Loucy (cell line): Measurements from ENCODE around the gene CNIH1.
"Not testable (repeated sequence)": the region's sequence is repeated elsewhere in the genome, so short reads cannot be mapped to it uniquely, and the experiment has no call there.

Source experiments
- EZH2phosphoT487 ChIP-seq: fragments of 200-600 bp; IDR thresholded peaks from 2 replicates; pipeline ENCODE4 v1.6.1; 2018; ENCODE audit warnings: antibody characterized with exemption, mild to moderate bottlenecking, moderate library complexity, borderline replicate concordance
- TF ChIP-seq, protein P1 (sequence below): fragments of 200-600 bp; sonication (generic); conservative IDR thresholded peaks from 2 replicates; pipeline ENCODE4 v1.5.1; 2014; ENCODE audit warnings: mild to moderate bottlenecking, antibody characterized with exemption, low read length

- TF ChIP-seq, protein P1, sequence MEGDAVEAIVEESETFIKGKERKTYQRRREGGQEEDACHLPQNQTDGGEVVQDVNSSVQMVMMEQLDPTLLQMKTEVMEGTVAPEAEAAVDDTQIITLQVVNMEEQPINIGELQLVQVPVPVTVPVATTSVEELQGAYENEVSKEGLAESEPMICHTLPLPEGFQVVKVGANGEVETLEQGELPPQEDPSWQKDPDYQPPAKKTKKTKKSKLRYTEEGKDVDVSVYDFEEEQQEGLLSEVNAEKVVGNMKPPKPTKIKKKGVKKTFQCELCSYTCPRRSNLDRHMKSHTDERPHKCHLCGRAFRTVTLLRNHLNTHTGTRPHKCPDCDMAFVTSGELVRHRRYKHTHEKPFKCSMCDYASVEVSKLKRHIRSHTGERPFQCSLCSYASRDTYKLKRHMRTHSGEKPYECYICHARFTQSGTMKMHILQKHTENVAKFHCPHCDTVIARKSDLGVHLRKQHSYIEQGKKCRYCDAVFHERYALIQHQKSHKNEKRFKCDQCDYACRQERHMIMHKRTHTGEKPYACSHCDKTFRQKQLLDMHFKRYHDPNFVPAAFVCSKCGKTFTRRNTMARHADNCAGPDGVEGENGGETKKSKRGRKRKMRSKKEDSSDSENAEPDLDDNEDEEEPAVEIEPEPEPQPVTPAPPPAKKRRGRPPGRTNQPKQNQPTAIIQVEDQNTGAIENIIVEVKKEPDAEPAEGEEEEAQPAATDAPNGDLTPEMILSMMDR = not testable (repeated sequence)
- TF ChIP-seq EZH2phosphoT487 = not testable (repeated sequence)
Measured at GRCh38 chr14:54437954-54438353, 3.2 kb downstream of the CNIH1 start.
